ENCODE measurements around the gene MRPL55. TPM values are rescaled to one million over a fixed set of nuclear protein-coding genes. Genes with fewer than 3 reads are reported as not detected.

The MRPL55 gene
- total RNA-seq, 4 donors from 2014 or later = 64.7 to 123 (median 74.2) TPM

DNA sequence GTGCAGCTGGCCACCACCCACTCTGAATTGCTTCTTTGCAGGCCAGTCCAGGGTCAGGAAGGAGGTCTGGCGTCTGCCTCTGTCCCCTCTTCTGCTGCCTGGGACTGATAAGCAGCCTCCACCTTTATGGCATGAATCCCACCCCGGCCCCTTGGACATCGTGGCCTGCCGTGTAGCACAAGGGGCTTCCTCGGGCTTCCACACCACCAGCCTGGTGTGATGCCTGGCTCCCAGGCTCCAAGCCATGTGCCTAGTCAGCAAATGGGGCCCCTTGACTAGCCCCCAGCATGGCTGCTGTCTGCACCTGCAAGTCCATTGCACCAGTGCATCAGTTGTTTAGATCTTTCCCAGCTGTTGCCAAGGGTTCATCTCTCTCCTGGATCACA is 36.4 kb downstream of the MRPL55 start:
- intact Hi-C loops (cut with DNase I; ENCODE audit: low total_unique reads) = loop anchor here (10.0 kb wide), 1 partner anchor 68 kb away; the partner anchor contains the start of gene WNT3A
- DNase-seq = no peak
- H3K27me3 ChIP-seq = peaks cover 0 to 27% (median 9%) of the 10 kb centered on the region in 3 donors

GRCh38 chr1:228071839-228072657 is 37.1 kb downstream of the MRPL55 start:
- no peaks in the 10 kb centered on the region for H3K9me3 ChIP-seq
- TF ChIP-seq, protein P1, sequence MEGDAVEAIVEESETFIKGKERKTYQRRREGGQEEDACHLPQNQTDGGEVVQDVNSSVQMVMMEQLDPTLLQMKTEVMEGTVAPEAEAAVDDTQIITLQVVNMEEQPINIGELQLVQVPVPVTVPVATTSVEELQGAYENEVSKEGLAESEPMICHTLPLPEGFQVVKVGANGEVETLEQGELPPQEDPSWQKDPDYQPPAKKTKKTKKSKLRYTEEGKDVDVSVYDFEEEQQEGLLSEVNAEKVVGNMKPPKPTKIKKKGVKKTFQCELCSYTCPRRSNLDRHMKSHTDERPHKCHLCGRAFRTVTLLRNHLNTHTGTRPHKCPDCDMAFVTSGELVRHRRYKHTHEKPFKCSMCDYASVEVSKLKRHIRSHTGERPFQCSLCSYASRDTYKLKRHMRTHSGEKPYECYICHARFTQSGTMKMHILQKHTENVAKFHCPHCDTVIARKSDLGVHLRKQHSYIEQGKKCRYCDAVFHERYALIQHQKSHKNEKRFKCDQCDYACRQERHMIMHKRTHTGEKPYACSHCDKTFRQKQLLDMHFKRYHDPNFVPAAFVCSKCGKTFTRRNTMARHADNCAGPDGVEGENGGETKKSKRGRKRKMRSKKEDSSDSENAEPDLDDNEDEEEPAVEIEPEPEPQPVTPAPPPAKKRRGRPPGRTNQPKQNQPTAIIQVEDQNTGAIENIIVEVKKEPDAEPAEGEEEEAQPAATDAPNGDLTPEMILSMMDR (IDR thresholded peaks at IDR 0.05 in 4 of 5, conservative IDR thresholded peaks at IDR 0.05 in 1 of 5) = no peak
- TF ChIP-seq POLR2A (IDR thresholded peaks at IDR 0.05) = no peak
- no peaks in the 10 kb centered on the region for H3K36me3 ChIP-seq
- H3K27ac ChIP-seq = no peak overlapping the region
- in situ Hi-C loops (cut with MboI; ENCODE audit: low sequenced_read_pairs in 4 of 4) (no loop called here), intact Hi-C loops (cut with DNase I; ENCODE audit: low total_unique reads) (loop anchor here (10.0 kb wide), 1 partner anchor 67 kb away; the partner anchor contains the start of gene WNT3A)
- DNase-seq (no peak), ATAC-seq (no peak)
- no peaks in the 10 kb centered on the region for H3K4me1 ChIP-seq
- H3K27me3 ChIP-seq = peaks cover 4 to 34% (median 14%) of the 10 kb centered on the region in 3 donors
- no peak overlapping the region for H3K4me3 ChIP-seq

More for the DNA sequence above, 36.4 kb downstream of the MRPL55 start:
- Histone ChIP-seq H3K4me3 (no peak overlapping the region), H3K36me3 (no peaks in the 10 kb centered on the region), H3K4me1 (no peaks in the 10 kb centered on the region), H3K27ac (no peak overlapping the region), H3K9me3 (no peaks in the 10 kb centered on the region)
- no peak for ATAC-seq
- no peak for TF ChIP-seq POLR2A (IDR thresholded peaks at IDR 0.05)
- TF ChIP-seq, protein P1 (IDR thresholded peaks at IDR 0.05 in 4 of 5, conservative IDR thresholded peaks at IDR 0.05 in 1 of 5) = no peak
- in situ Hi-C loops (cut with MboI; ENCODE audit: low sequenced_read_pairs in 4 of 4) = no loop called here

DNA sequence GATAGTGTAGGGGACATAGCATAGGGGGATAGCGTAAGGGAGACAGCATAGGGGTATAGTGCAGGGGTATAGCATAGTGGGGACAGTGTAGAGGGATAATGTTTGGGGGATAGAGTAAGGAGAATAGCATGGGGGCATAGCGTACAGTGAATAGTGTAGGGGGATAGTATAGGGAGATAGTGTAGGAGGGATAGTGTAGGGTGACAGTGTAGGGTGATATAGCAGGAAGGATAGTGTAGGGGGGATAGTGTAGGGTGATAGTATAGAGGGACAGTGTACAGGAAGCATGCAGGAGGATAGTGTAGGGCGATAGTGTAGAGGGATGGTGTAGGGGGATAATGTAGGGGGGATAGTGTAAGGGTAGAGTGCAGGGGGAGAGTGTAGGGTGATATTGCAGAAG is 38.2 kb downstream of the MRPL55 start:
- in situ Hi-C loops (cut with MboI; ENCODE audit: low sequenced_read_pairs in 4 of 4) (no loop called here), intact Hi-C loops (cut with DNase I; ENCODE audit: low total_unique reads) (loop anchor here (10.0 kb wide), 1 partner anchor 66 kb away; the partner anchor contains the start of gene WNT3A)
- no peak for TF ChIP-seq POLR2A (IDR thresholded peaks at IDR 0.05)
- TF ChIP-seq, protein P1 (IDR thresholded peaks at IDR 0.05 in 4 of 5, conservative IDR thresholded peaks at IDR 0.05 in 1 of 5) = no peak
- ATAC-seq (no peak), DNase-seq (no peak)
- Histone ChIP-seq H3K27ac (no peak overlapping the region), H3K36me3 (no peaks in the 10 kb centered on the region), H3K27me3 (peaks cover 11 to 45% (median 25%) of the 10 kb centered on the region in 3 donors), H3K4me1 (no peaks in the 10 kb centered on the region), H3K4me3 (no peak overlapping the region), H3K9me3 (no peaks in the 10 kb centered on the region)

DNA sequence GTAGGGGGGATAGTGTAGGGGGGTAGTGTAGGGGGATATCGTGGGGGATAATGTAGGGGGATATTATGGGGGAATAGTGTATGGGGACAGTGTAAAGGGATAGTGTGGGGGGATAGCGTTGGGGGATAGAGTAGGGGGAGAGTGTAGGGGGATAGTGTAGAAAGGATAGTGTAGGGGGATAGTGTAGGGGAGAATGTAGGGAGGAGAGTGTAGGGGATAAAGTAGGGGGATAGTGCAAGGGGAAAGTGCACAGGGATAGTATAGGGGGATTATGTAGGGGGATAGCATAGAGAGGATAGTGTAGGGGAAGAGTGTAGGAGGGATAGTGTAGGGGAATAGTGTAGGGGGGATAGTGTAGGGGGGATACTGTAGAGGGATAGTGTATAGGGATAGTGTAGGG is 38.9 kb downstream of the MRPL55 start:
- TF ChIP-seq POLR2A (IDR thresholded peaks at IDR 0.05) = no peak
- TF ChIP-seq, protein P1 (IDR thresholded peaks at IDR 0.05 in 4 of 5, conservative IDR thresholded peaks at IDR 0.05 in 1 of 5) = no peak
- Histone ChIP-seq H3K27ac (no peak overlapping the region), H3K9me3 (no peaks in the 10 kb centered on the region), H3K4me3 (no peak overlapping the region), H3K36me3 (no peaks in the 10 kb centered on the region), H3K27me3 (peaks cover 16 to 52% (median 32%) of the 10 kb centered on the region in 3 donors), H3K4me1 (no peaks in the 10 kb centered on the region)
- intact Hi-C loops (cut with DNase I; ENCODE audit: low total_unique reads) = loop anchor here (10.0 kb wide), 1 partner anchor 65 kb away; the partner anchor contains the start of gene WNT3A
- ATAC-seq = no peak
- in situ Hi-C loops (cut with MboI; ENCODE audit: low sequenced_read_pairs in 4 of 4) = no loop called here
- DNase-seq = no peak
